Measurements from ENCODE around the gene FADS1.

GRCh38 chr11:61838921-61839320, 22.1 kb upstream of the FADS1 start:
- TF ChIP-seq CTCF (IDR thresholded peaks at IDR 0.05) = no peak
- TF ChIP-seq POLR2A (IDR thresholded peaks at IDR 0.05) = no peak
